GM12892 (cell line): ENCODE data around the gene ZEB2.

Source experiments
- POLR2A ChIP-seq: IDR thresholded peaks from 2 replicates; pipeline ENCODE4 v1.6.1; 2011; ENCODE audit warnings: low read depth, low read length, control low read depth
- POLR2AphosphoS5 ChIP-seq: IDR thresholded peaks from 2 replicates; pipeline ENCODE4 v1.6.1; 2011; ENCODE audit warnings: low read depth, low read length, control low read depth
- TAF1 ChIP-seq: IDR thresholded peaks from 2 replicates; pipeline ENCODE4 v1.6.1; 2011; ENCODE audit warnings: low read depth, mild to moderate bottlenecking, control low read depth, low read length, borderline replicate concordance

- TF ChIP-seq POLR2A = no peak
- no peak for TF ChIP-seq POLR2AphosphoS5
- no peak for TF ChIP-seq TAF1
Measured at GRCh38 chr2:144359684-144360083, 160.2 kb downstream of the ZEB2 start.
